HepG2 (cell line): ENCODE measurements around the gene ZC3H18. TPM values are rescaled to one million over a fixed set of nuclear protein-coding genes. Genes with fewer than 3 reads are reported as not detected.

Experiments
- FOXO4 ChIP-seq: sonication (generic); formaldehyde crosslinking; conservative IDR thresholded peaks from 2 replicates; pipeline ENCODE4 v1.8.1; 2023; ENCODE audit warnings: missing genetic modification reagents
- GZF1 ChIP-seq: sonication (generic); formaldehyde crosslinking; IDR thresholded peaks from 2 replicates; pipeline ENCODE4 v1.5.1; 2020; ENCODE audit warnings: mild to moderate bottlenecking, missing genetic modification reagents
- KLF12 ChIP-seq: sonication (generic); formaldehyde crosslinking; IDR thresholded peaks from 2 replicates; pipeline ENCODE4 v1.4.0; 2020; ENCODE audit warnings: missing genetic modification reagents, borderline replicate concordance
- MED13 ChIP-seq: sonication (generic); formaldehyde crosslinking; IDR thresholded peaks from 2 replicates; pipeline ENCODE4 v1.5.0; 2020; ENCODE audit warnings: missing genetic modification reagents
- MYC ChIP-seq: sonication (generic); formaldehyde crosslinking; IDR thresholded peaks from 2 replicates; pipeline ENCODE4 v1.9.0; 2021; ENCODE audit warnings: missing genetic modification reagents, borderline replicate concordance
- NFIB ChIP-seq: sonication (generic); formaldehyde crosslinking; IDR thresholded peaks from 2 replicates; pipeline ENCODE4 v1.9.0; 2021; ENCODE audit warnings: missing genetic modification reagents, mild to moderate bottlenecking, borderline replicate concordance
- PLRG1 ChIP-seq: fragments of 450-650 bp; conservative IDR thresholded peaks from 2 replicates; pipeline ENCODE4 v1.6.1; 2016
- PRDM4 ChIP-seq: sonication (generic); formaldehyde crosslinking; IDR thresholded peaks from 2 replicates; pipeline ENCODE4 v1.9.0; 2021; ENCODE audit warnings: missing genetic modification reagents, borderline replicate concordance
- SOX13 ChIP-seq, 3 experiments: fragments of 450-650 bp in 1 of 3; sonication (generic) in 1 of 3; formaldehyde crosslinking in 1 of 3; IDR thresholded peaks in 2 of 3; conservative IDR thresholded peaks in 1 of 3; 2 replicates each; pipeline versions ENCODE4 v1.5.0 to v1.6.1; 2016 to 2020; ENCODE audit warnings: antibody characterized with exemption in 1 of 3, mild to moderate bottlenecking in 1 of 3, missing compliant biosample characterization in 1 of 3, missing genetic modification reagents in 1 of 3, moderate library complexity in 1 of 3
- SOX6 ChIP-seq, 2 experiments: fragments of 450-650 bp in 1 of 2; sonication (generic) in 1 of 2; formaldehyde crosslinking in 1 of 2; IDR thresholded peaks; 2 replicates each; pipeline versions ENCODE4 v1.4.0 to v1.6.1; 2017 to 2020; ENCODE audit warnings: antibody characterized with exemption in 1 of 2, mild to moderate bottlenecking in 1 of 2, missing genetic modification reagents in 1 of 2
- ZFP90 ChIP-seq: sonication (generic); formaldehyde crosslinking; IDR thresholded peaks from 2 replicates; pipeline ENCODE4 v1.8.0; 2022; ENCODE audit warnings: missing genetic modification reagents, mild to moderate bottlenecking, inconsistent platforms, borderline replicate concordance
- ZNF260 ChIP-seq: sonication (generic); formaldehyde crosslinking; IDR thresholded peaks from 2 replicates; pipeline ENCODE4 v1.4.0; 2020; ENCODE audit warnings: missing genetic modification reagents, low read depth, mild to moderate bottlenecking, borderline replicate concordance
- ZNF562 ChIP-seq: sonication (generic); formaldehyde crosslinking; IDR thresholded peaks from 2 replicates; pipeline ENCODE4 v1.8.0; 2022; ENCODE audit warnings: missing genetic modification reagents, borderline replicate concordance
- ZNF691 ChIP-seq: sonication (generic); formaldehyde crosslinking; IDR thresholded peaks from 2 replicates; pipeline ENCODE4 v1.4.0; 2020; ENCODE audit warnings: missing genetic modification reagents, low read depth, mild to moderate bottlenecking, borderline replicate concordance
- polyA plus RNA-seq, 8 experiments: library from polyadenylated mRNA; depleted of rRNA in 3 of 8; stranded (reverse) in 7 of 8; unstranded in 1 of 8; fragments of >200 nt; fragmentation: Illumina TruSeq in 4 of 8; extraction: Trizol in 4 of 8; gene quantifications; 2 replicates each; pipeline versions ENCODE4 v1.2.1 to v1.2.3, GENCODE V29; 2011 to 2016; ENCODE audit warnings: low read depth in 4 of 8, missing spikeins in 1 of 8, mixed read lengths in 1 of 8; ENCODE audit not compliant: insufficient read depth in 1 of 8
- total RNA-seq, 5 experiments: library from RNA; depleted of rRNA; stranded (reverse); fragments of >200 nt; fragmentation: Illumina TruSeq; extraction: Trizol; gene quantifications; 2 replicates each; pipeline ENCODE4 v1.2.3, GENCODE V29; 2016; ENCODE audit warnings: low read depth in 1 of 5
- TF ChIP-seq, protein P1 (sequence below): sonication (generic); formaldehyde crosslinking; IDR thresholded peaks from 2 replicates; pipeline ENCODE4 v1.4.0; 2020; ENCODE audit warnings: missing genetic modification reagents, borderline replicate concordance
- TF ChIP-seq, protein P2 (sequence below): sonication (generic); formaldehyde crosslinking; IDR thresholded peaks from 2 replicates; pipeline ENCODE4 v1.8.0; 2022; ENCODE audit warnings: mild to moderate bottlenecking, missing genetic modification reagents
- TF ChIP-seq, protein P3 (sequence below): IDR thresholded peaks from 2 replicates; pipeline ENCODE4 v1.6.1; 2018; ENCODE audit warnings: missing genetic modification reagents, mild to moderate bottlenecking, missing compliant biosample characterization
- TF ChIP-seq, protein P4 (sequence below): sonication (generic); formaldehyde crosslinking; IDR thresholded peaks from 2 replicates; pipeline ENCODE4 v1.8.1; 2023; ENCODE audit warnings: mild to moderate bottlenecking, missing genetic modification reagents

Gene ZC3H18
- total and polyA plus RNA-seq, 2 of the 13 experiments (the other 11 are each of a cell fraction or from before 2014, with no cell fraction given): 11.2 to 27.4 TPM

DNA sequence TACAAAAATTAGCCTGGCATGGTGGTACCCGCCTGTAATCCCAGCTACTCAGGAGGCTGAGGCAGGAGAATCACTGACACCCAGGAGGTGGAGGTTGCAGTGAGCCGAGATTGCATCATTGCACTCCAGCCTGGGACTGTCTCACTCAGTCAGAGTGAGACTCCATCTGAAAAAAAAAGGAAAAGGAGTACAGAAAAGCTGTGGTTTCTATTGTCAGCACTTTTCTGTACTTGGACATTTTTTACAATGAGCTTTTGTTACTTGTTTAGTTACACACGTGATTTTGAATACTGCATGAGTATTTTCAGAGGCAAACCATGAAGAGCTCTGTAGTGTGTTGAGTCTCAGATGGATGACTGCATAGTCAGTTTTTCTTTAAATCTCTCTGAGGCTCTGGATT is 26.3 kb downstream of the ZC3H18 start (continued):
- TF ChIP-seq FOXO4 (CRISPR knock-in tag) (no peak), ZNF562 (CRISPR knock-in tag) (no peak), MED13 (CRISPR knock-in tag) (no peak), MYC (CRISPR knock-in tag) (no peak), SOX6 (IDR thresholded peaks at IDR 0.05) (no peak), SOX6 (CRISPR knock-in tag; IDR thresholded peaks at IDR 0.05) (no peak), KLF12 (CRISPR knock-in tag) (no peak), ZNF691 (CRISPR knock-in tag) (no peak), ZFP90 (CRISPR knock-in tag) (no peak), NFIB (CRISPR knock-in tag) (no peak), GZF1 (no peak), ZNF260 (no peak), PRDM4 (CRISPR knock-in tag) (no peak), SOX13 (IDR thresholded peaks at IDR 0.05) (no peak), SOX13 (CRISPR knock-in tag; conservative IDR thresholded peaks at IDR 0.05 in 1 of 2, IDR thresholded peaks at IDR 0.05 in 1 of 2) (peak in 1 of 2 experiments; percentile 18; a peak in 1 of 4 replicates), PLRG1 (no peak)
- TF ChIP-seq, protein P1, sequence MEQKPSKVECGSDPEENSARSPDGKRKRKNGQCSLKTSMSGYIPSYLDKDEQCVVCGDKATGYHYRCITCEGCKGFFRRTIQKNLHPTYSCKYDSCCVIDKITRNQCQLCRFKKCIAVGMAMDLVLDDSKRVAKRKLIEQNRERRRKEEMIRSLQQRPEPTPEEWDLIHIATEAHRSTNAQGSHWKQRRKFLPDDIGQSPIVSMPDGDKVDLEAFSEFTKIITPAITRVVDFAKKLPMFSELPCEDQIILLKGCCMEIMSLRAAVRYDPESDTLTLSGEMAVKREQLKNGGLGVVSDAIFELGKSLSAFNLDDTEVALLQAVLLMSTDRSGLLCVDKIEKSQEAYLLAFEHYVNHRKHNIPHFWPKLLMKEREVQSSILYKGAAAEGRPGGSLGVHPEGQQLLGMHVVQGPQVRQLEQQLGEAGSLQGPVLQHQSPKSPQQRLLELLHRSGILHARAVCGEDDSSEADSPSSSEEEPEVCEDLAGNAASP: no peak
- TF ChIP-seq, protein P2, sequence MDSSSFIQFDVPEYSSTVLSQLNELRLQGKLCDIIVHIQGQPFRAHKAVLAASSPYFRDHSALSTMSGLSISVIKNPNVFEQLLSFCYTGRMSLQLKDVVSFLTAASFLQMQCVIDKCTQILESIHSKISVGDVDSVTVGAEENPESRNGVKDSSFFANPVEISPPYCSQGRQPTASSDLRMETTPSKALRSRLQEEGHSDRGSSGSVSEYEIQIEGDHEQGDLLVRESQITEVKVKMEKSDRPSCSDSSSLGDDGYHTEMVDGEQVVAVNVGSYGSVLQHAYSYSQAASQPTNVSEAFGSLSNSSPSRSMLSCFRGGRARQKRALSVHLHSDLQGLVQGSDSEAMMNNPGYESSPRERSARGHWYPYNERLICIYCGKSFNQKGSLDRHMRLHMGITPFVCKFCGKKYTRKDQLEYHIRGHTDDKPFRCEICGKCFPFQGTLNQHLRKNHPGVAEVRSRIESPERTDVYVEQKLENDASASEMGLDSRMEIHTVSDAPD: no peak
- TF ChIP-seq, protein P3, sequence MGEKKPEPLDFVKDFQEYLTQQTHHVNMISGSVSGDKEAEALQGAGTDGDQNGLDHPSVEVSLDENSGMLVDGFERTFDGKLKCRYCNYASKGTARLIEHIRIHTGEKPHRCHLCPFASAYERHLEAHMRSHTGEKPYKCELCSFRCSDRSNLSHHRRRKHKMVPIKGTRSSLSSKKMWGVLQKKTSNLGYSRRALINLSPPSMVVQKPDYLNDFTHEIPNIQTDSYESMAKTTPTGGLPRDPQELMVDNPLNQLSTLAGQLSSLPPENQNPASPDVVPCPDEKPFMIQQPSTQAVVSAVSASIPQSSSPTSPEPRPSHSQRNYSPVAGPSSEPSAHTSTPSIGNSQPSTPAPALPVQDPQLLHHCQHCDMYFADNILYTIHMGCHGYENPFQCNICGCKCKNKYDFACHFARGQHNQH (CRISPR knock-in tag): no peak
- TF ChIP-seq, protein P4, sequence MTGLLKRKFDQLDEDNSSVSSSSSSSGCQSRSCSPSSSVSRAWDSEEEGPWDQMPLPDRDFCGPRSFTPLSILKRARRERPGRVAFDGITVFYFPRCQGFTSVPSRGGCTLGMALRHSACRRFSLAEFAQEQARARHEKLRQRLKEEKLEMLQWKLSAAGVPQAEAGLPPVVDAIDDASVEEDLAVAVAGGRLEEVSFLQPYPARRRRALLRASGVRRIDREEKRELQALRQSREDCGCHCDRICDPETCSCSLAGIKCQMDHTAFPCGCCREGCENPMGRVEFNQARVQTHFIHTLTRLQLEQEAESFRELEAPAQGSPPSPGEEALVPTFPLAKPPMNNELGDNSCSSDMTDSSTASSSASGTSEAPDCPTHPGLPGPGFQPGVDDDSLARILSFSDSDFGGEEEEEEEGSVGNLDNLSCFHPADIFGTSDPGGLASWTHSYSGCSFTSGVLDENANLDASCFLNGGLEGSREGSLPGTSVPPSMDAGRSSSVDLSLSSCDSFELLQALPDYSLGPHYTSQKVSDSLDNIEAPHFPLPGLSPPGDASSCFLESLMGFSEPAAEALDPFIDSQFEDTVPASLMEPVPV (CRISPR knock-in tag): no peak
